ENCODE results near the gene PIK3R1. TPM values are rescaled to one million over a fixed set of nuclear protein-coding genes. Genes with fewer than 3 reads are reported as not detected.

The PIK3R1 gene
- total RNA-seq, 4 donors from 2014 or later: 15.9 to 114 (median 40.8) TPM

DNA sequence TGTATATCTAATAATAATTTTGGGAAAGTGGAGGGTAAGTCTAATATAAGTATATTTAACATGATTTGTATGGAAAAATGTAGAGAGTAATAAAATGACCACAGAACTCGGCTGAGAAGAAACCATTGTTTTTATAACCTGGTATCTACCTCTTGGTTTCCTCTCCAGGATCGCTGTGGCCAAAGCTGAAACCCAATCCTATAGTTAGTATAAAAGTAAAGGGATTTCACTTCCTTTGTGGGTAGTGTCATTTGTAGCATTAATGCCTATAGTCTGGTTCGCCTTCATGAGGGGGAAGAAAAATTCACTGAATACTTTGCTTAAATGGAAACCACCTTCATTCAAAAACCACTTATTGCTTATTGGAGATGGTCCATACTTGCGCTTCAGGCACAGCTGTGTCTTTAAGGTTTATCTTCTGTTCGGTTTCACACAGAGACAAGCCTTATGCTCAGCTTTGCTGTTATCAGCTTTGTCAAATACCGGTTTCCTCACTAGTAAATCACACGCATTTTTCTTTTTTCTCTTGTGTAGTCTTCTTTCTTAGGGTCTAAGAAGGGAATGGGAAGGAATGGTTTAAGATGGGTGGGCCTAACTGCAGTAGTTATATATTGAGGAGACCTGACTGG, 12.1 kb downstream of the PIK3R1 start:
- Histone ChIP-seq H3K36me3 (peaks cover 7 to 55% (median 10%) of the 10 kb centered on the region in 3 donors), H3K9me3 (no peaks in the 10 kb centered on the region), H3K4me1 (peaks cover 12 to 93% (median 25%) of the 10 kb centered on the region in 3 donors), H3K27me3 (no peaks in the 10 kb centered on the region), H3K27ac (no peak overlapping the region), H3K4me3 (no peak overlapping the region)
- WGBS, 2 donors: 88 to 90% methylated on average over 7 of the region's 7 CpGs
- intact Hi-C loops (cut with DNase I): no loop called here
- no peak for DNase-seq
- no peak for TF ChIP-seq POLR2A (IDR thresholded peaks at IDR 0.05)
- TF ChIP-seq, protein P1, sequence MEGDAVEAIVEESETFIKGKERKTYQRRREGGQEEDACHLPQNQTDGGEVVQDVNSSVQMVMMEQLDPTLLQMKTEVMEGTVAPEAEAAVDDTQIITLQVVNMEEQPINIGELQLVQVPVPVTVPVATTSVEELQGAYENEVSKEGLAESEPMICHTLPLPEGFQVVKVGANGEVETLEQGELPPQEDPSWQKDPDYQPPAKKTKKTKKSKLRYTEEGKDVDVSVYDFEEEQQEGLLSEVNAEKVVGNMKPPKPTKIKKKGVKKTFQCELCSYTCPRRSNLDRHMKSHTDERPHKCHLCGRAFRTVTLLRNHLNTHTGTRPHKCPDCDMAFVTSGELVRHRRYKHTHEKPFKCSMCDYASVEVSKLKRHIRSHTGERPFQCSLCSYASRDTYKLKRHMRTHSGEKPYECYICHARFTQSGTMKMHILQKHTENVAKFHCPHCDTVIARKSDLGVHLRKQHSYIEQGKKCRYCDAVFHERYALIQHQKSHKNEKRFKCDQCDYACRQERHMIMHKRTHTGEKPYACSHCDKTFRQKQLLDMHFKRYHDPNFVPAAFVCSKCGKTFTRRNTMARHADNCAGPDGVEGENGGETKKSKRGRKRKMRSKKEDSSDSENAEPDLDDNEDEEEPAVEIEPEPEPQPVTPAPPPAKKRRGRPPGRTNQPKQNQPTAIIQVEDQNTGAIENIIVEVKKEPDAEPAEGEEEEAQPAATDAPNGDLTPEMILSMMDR (IDR thresholded peaks at IDR 0.05): no peak

GRCh38 chr5:68229416-68229815, 13.9 kb downstream of the PIK3R1 start:
- H3K9me3 ChIP-seq: no peaks in the 10 kb centered on the region
- H3K27ac ChIP-seq: no peak overlapping the region
- no peaks in the 10 kb centered on the region for H3K27me3 ChIP-seq
- H3K4me3 ChIP-seq: no peak overlapping the region
- TF ChIP-seq, protein P1 (IDR thresholded peaks at IDR 0.05): no peak
- no peak for TF ChIP-seq POLR2A (IDR thresholded peaks at IDR 0.05)
- peaks cover 7 to 55% (median 10%) of the 10 kb centered on the region in 3 donors for H3K36me3 ChIP-seq
- peaks cover 12 to 93% (median 18%) of the 10 kb centered on the region in 3 donors for H3K4me1 ChIP-seq
- DNase-seq: no peak
- intact Hi-C loops (cut with DNase I): no loop called here
- WGBS, 2 donors: 70 to 72% methylated on average over 4 of the region's 4 CpGs

GRCh38 chr5:68230285-68230684, 14.7 kb downstream of the PIK3R1 start:
- intact Hi-C loops (cut with DNase I): no loop called here
- H3K9me3 ChIP-seq: no peaks in the 10 kb centered on the region
- TF ChIP-seq POLR2A (IDR thresholded peaks at IDR 0.05): no peak
- TF ChIP-seq, protein P1 (IDR thresholded peaks at IDR 0.05): no peak
- WGBS, 2 donors: 78 to 93% methylated on average over 1 of the region's 1 CpG
- H3K4me3 ChIP-seq: no peak overlapping the region
- no peak for DNase-seq
- no peak overlapping the region for H3K27ac ChIP-seq
- no peaks in the 10 kb centered on the region for H3K27me3 ChIP-seq
- H3K36me3 ChIP-seq: peaks cover 7 to 55% (median 10%) of the 10 kb centered on the region in 3 donors
- H3K4me1 ChIP-seq: peaks cover 6 to 85% (median 11%) of the 10 kb centered on the region in 3 donors

- no peak for TF ChIP-seq POLR2A (IDR thresholded peaks at IDR 0.05)
- TF ChIP-seq, protein P1 (IDR thresholded peaks at IDR 0.05): no peak
- DNase-seq: no peak
- 86 to 88% methylated on average over 5 of the region's 5 CpGs for WGBS, 2 donors
- Histone ChIP-seq H3K27ac (no peak overlapping the region), H3K27me3 (no peaks in the 10 kb centered on the region), H3K36me3 (peaks cover 4 to 47% (median 7%) of the 10 kb centered on the region in 3 donors), H3K9me3 (no peaks in the 10 kb centered on the region), H3K4me1 (peaks cover 0 to 81% (median 0%) of the 10 kb centered on the region in 3 donors), H3K4me3 (no peak overlapping the region)
- intact Hi-C loops (cut with DNase I): no loop called here
Measured at GRCh38 chr5:68231414-68232076, 16.0 kb downstream of the PIK3R1 start.

DNA sequence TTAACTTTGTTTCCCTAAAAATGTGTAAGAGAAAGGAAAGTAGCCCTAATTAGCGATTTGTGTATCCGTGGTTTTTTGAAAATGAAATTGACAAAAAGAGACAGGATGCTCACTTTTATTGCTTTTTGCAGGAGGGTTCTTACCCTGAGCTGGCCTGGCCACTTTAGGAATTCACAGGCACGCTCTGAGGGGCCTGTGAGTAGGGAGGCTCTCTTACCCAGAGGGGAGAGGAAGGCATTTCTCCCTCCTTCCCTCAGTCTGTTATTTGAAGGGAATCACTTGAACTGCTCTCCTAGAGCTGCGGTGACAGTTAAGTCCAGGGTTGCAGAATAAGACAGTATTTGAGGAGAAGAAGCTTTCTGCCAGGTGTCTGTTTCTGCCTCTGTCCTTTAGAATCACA, 16.7 kb downstream of the PIK3R1 start:
- 85% methylated on average over 4 of the region's 4 CpGs for WGBS, 2 donors
- no peaks in the 10 kb centered on the region for H3K9me3 ChIP-seq
- H3K4me1 ChIP-seq: peaks cover 0 to 85% (median 0%) of the 10 kb centered on the region in 3 donors
- no peak for TF ChIP-seq POLR2A (IDR thresholded peaks at IDR 0.05)
- TF ChIP-seq, protein P1 (IDR thresholded peaks at IDR 0.05): no peak
- no peak overlapping the region for H3K4me3 ChIP-seq
- intact Hi-C loops (cut with DNase I): no loop called here
- H3K27me3 ChIP-seq: no peaks in the 10 kb centered on the region
- H3K36me3 ChIP-seq: peaks cover 0 to 40% (median 0%) of the 10 kb centered on the region in 3 donors
- no peak overlapping the region for H3K27ac ChIP-seq
- DNase-seq: no peak

All from esophagus squamous epithelium (tissue), 5 donors.